ENCODE results near the gene TMEM132E. TPM values are rescaled to one million over a fixed set of nuclear protein-coding genes. Genes with fewer than 3 reads are reported as not detected.

TMEM132E gene
- total RNA-seq, 2 experiments from 2014 or later, result 0.07 TPM; not detected in 1

DNA sequence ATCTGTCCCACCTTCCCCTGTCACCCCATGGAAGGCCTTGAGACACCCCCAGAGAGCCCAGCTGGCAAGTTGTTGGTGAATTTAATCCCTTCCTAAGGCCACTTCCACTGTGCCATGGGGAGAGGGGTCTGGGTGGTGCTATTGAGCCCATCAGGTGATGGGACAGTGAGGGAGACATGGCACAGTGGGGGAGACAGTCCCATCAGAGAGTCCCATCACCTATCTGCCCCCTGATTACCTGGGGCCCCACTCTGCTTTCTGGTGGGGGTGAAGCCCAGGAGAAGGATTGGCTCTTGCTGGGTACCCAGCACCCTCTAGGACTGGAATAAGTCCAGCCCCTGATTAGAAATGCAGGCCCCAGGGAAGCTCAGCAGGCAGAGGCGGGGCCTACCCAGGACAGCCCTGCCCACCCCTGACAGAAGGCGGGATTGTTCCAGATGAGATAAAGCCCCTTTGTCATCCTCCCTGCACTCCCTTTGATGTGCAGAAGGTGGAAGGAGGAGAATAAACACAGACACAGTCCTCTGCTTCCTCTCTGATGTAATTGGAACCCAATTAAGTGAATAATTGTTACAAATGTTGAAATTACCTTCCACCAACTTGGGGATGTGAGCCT is 18.9 kb downstream of the TMEM132E start:
- Mint-ChIP-seq H3K27me3 (peaks cover 16% of the 10 kb centered on the region), H3K9me3 (no peaks in the 10 kb centered on the region), H3K4me1 (ENCODE audit: low read depth) (no peaks in the 10 kb centered on the region), H3K36me3 (ENCODE audit: low read depth) (no peaks in the 10 kb centered on the region), H3K27ac (no peak overlapping the region), H3K4me3 (no peak overlapping the region)
- peak; percentile 30 for ATAC-seq
- POLR2A ChIA-PET, result no interaction called here
- intact Hi-C loops (cut with micrococcal nuclease), result no loop called here
- TF ChIP-seq, protein P1, sequence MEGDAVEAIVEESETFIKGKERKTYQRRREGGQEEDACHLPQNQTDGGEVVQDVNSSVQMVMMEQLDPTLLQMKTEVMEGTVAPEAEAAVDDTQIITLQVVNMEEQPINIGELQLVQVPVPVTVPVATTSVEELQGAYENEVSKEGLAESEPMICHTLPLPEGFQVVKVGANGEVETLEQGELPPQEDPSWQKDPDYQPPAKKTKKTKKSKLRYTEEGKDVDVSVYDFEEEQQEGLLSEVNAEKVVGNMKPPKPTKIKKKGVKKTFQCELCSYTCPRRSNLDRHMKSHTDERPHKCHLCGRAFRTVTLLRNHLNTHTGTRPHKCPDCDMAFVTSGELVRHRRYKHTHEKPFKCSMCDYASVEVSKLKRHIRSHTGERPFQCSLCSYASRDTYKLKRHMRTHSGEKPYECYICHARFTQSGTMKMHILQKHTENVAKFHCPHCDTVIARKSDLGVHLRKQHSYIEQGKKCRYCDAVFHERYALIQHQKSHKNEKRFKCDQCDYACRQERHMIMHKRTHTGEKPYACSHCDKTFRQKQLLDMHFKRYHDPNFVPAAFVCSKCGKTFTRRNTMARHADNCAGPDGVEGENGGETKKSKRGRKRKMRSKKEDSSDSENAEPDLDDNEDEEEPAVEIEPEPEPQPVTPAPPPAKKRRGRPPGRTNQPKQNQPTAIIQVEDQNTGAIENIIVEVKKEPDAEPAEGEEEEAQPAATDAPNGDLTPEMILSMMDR (IDR thresholded peaks at IDR 0.05), result no peak
- CTCF ChIA-PET, result no interaction called here
- DNase-seq, result no peak

DNA sequence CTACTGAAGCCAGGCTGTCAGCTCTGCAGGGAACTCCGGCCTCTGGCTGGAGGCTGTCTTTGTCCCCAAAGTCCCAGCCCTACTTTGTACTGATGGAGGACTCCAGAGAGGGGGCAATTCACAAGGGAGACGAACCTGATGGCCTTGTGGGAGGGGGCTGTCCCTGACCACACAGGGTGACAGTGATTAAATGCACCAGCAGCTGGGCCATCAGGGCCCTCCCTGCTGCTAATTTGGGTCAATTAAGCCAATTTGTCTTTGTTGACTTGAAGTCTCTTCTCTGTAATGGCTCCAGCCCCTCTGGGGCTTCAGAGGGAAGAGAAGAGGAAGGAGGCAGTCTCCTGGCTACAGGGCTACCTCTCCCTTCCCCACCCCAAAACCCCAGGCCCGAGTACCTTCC is 22.0 kb downstream of the TMEM132E start:
- intact Hi-C loops (cut with micrococcal nuclease), result no loop called here
- Mint-ChIP-seq H3K36me3 (ENCODE audit: low read depth) (no peaks in the 10 kb centered on the region), H3K27me3 (peaks cover 12% of the 10 kb centered on the region), H3K4me3 (no peak overlapping the region), H3K9me3 (no peaks in the 10 kb centered on the region), H3K4me1 (ENCODE audit: low read depth) (no peaks in the 10 kb centered on the region), H3K27ac (no peak overlapping the region)
- CTCF ChIA-PET, result no interaction called here
- ATAC-seq (no peak), DNase-seq (no peak)
- TF ChIP-seq, protein P1 (IDR thresholded peaks at IDR 0.05), result no peak
- POLR2A ChIA-PET, result no interaction called here

DNA sequence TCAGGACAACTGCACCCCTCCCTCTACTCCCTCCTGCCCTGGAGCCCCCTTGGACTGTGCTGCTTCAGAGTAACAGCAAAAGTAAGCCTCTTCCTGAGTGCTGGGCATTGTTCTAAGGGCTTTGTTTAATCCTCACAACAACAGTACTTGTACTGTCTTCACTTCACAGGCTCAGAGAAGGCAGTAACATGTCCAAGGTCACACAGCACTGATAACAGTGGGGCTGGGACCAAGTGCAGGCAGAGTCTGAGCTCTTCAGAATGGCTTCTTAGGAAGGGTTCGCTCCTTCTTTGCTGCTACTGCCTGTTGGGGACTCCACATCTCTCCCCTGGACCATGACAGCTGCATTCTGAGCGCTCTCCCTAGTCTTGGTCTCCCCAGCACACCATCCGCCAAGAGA is 24.6 kb downstream of the TMEM132E start:
- peaks cover 15% of the 10 kb centered on the region for H3K27me3 Mint-ChIP-seq
- no peaks in the 10 kb centered on the region for H3K4me1 Mint-ChIP-seq (ENCODE audit: low read depth)
- no peak for ATAC-seq
- H3K9me3 Mint-ChIP-seq, result no peaks in the 10 kb centered on the region
- POLR2A ChIA-PET, result interaction anchor here (1.7 kb wide), 1 partner anchor 99 kb away, joined by 3 read pairs; no protein-coding TSS in a partner anchor
- no peak overlapping the region for H3K4me3 Mint-ChIP-seq
- TF ChIP-seq, protein P1 (IDR thresholded peaks at IDR 0.05), result no peak
- no peaks in the 10 kb centered on the region for H3K36me3 Mint-ChIP-seq (ENCODE audit: low read depth)
- no peak for DNase-seq
- H3K27ac Mint-ChIP-seq, result no peak overlapping the region
- intact Hi-C loops (cut with micrococcal nuclease), result no loop called here
- CTCF ChIA-PET, result no interaction called here

DNA sequence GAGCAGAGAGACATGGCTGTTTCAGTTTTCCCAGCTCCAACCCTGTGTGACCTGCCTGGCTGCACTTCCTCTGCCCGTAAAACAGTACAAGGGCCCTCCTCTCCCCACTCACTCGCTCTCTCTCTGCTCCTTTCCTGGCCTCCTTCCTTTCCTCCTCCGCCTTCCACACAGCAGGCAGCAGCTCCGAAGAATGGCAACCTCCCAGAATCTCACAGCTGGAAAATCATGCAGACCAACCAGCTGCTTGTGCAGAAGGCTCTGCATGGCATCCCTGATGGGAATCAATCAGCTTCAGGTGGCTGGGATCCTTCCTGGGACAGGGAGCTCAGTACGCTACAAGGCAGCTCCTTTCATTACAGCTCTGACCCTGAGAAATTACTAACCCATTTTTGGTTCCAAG is 27.4 kb downstream of the TMEM132E start:
- no peak overlapping the region for H3K4me3 Mint-ChIP-seq
- H3K36me3 Mint-ChIP-seq (ENCODE audit: low read depth), result no peaks in the 10 kb centered on the region
- ChIA-PET POLR2A (no interaction called here), CTCF (no interaction called here)
- no peaks in the 10 kb centered on the region for H3K4me1 Mint-ChIP-seq (ENCODE audit: low read depth)
- intact Hi-C loops (cut with micrococcal nuclease), result no loop called here
- no peaks in the 10 kb centered on the region for H3K9me3 Mint-ChIP-seq
- TF ChIP-seq, protein P1 (IDR thresholded peaks at IDR 0.05), result no peak
- DNase-seq, result no peak
- no peak for ATAC-seq
- peaks cover 36% of the 10 kb centered on the region for H3K27me3 Mint-ChIP-seq
- no peak overlapping the region for H3K27ac Mint-ChIP-seq

DNA sequence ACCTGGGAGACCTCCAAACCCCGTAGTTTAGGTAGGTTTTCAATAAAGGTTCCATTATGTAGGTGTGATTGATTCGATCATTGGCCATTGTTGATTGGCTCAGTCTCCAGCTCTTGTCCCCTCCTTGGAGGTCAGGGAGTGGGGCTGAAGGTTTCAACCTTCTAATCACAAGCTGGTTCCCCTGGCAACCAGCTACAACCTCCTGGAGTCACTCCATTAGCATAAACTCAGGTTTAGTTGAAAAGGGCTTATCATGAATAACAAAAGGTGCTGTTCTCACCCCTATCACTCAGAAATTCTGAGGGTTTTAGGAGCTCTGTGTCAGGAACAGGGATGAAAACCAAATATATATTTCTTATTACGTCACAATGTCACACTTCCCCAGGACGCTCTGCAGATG is 28.5 kb downstream of the TMEM132E start:
- no peaks in the 10 kb centered on the region for H3K9me3 Mint-ChIP-seq
- no peak overlapping the region for H3K27ac Mint-ChIP-seq
- TF ChIP-seq, protein P1 (IDR thresholded peaks at IDR 0.05), result no peak
- no peaks in the 10 kb centered on the region for H3K36me3 Mint-ChIP-seq (ENCODE audit: low read depth)
- ATAC-seq (no peak), DNase-seq (no peak)
- no peaks in the 10 kb centered on the region for H3K4me1 Mint-ChIP-seq (ENCODE audit: low read depth)
- intact Hi-C loops (cut with micrococcal nuclease), result no loop called here
- ChIA-PET POLR2A (no interaction called here), CTCF (interaction anchor here (1.1 kb wide), 1 partner anchor 30 kb away, joined by 3 read pairs; no protein-coding TSS in a partner anchor)
- H3K27me3 Mint-ChIP-seq, result peaks cover 39% of the 10 kb centered on the region
- no peak overlapping the region for H3K4me3 Mint-ChIP-seq
